GM12892 (cell line): Measurements from ENCODE around the gene ACVR1.

Source experiments
- POLR2A ChIP-seq: IDR thresholded peaks from 2 replicates; pipeline ENCODE4 v1.6.1; 2011; ENCODE audit warnings: low read depth, low read length, control low read depth
- POLR2AphosphoS5 ChIP-seq: IDR thresholded peaks from 2 replicates; pipeline ENCODE4 v1.6.1; 2011; ENCODE audit warnings: low read depth, low read length, control low read depth
- TAF1 ChIP-seq: IDR thresholded peaks from 2 replicates; pipeline ENCODE4 v1.6.1; 2011; ENCODE audit warnings: low read depth, mild to moderate bottlenecking, control low read depth, low read length, borderline replicate concordance

GRCh38 chr2:157783245-157783644 is 92.9 kb downstream of the ACVR1 start:
- no peak for TF ChIP-seq POLR2AphosphoS5
- TF ChIP-seq POLR2A = no peak
- TF ChIP-seq TAF1 = no peak
